HepG2 (cell line): ENCODE data around the gene ETHE1. TPM values are rescaled to one million over a fixed set of nuclear protein-coding genes. Genes with fewer than 3 reads are reported as not detected.

Source experiments
- DMTF1 ChIP-seq: sonication (generic); formaldehyde crosslinking; IDR thresholded peaks from 2 replicates; pipeline ENCODE4 v1.4.0; 2020; ENCODE audit warnings: mild to moderate bottlenecking, missing genetic modification reagents
- GTF2F1 ChIP-seq: fragments of 150-350 bp; IDR thresholded peaks from 2 replicates; pipeline ENCODE4 v1.6.1; 2014; ENCODE audit warnings: low read length
- HDAC2 ChIP-seq: sonication (generic); formaldehyde crosslinking; IDR thresholded peaks from 2 replicates; pipeline ENCODE4 v1.4.0; 2020; ENCODE audit warnings: missing genetic modification reagents
- ISX ChIP-seq: sonication (generic); formaldehyde crosslinking; conservative IDR thresholded peaks from 2 replicates; pipeline ENCODE4 v1.5.0; 2020; ENCODE audit warnings: missing genetic modification reagents
- KDM4B ChIP-seq: sonication (generic); formaldehyde crosslinking; IDR thresholded peaks from 2 replicates; pipeline ENCODE4 v1.4.0; 2020; ENCODE audit warnings: missing genetic modification reagents
- MATR3 ChIP-seq: sonication (generic); formaldehyde crosslinking; IDR thresholded peaks from 2 replicates; pipeline ENCODE4 v1.4.0; 2020; ENCODE audit warnings: missing genetic modification reagents
- MBD4 ChIP-seq: IDR thresholded peaks from 2 replicates; pipeline ENCODE4 v1.6.1; 2012; ENCODE audit warnings: low read length, inconsistent platforms, borderline replicate concordance
- MIXL1 ChIP-seq: IDR thresholded peaks from 2 replicates; pipeline ENCODE4 v1.6.1; 2016
- MXD1 ChIP-seq: sonication (generic); formaldehyde crosslinking; IDR thresholded peaks from 2 replicates; pipeline ENCODE4 v1.4.0; 2020; ENCODE audit warnings: mild to moderate bottlenecking, missing genetic modification reagents
- NCOA2 ChIP-seq: sonication (generic); formaldehyde crosslinking; IDR thresholded peaks from 2 replicates; pipeline ENCODE4 v1.8.0; 2022; ENCODE audit warnings: inconsistent platforms
- POLR2A ChIP-seq, 2 experiments: IDR thresholded peaks; 2 replicates each; pipeline ENCODE4 v1.6.1; 2011; ENCODE audit warnings: low read depth in 2 of 2, low read length in 2 of 2, mild to moderate bottlenecking in 1 of 2, moderate library complexity in 1 of 2; ENCODE audit not compliant: insufficient read depth in 1 of 2
- RNF2 ChIP-seq: fragments of 450-650 bp; conservative IDR thresholded peaks from 2 replicates; pipeline ENCODE4 v1.6.1; 2016; ENCODE audit warnings: low read depth
- SETDB1 ChIP-seq: sonication (generic); formaldehyde crosslinking; IDR thresholded peaks from 2 replicates; pipeline ENCODE4 v1.5.1; 2020; ENCODE audit warnings: missing genetic modification reagents, mild to moderate bottlenecking, borderline replicate concordance
- SMARCE1 ChIP-seq: fragments of 450-650 bp; IDR thresholded peaks from 2 replicates; pipeline ENCODE4 v1.6.1; 2017; ENCODE audit warnings: borderline replicate concordance
- TEAD3 ChIP-seq: optimal IDR thresholded peaks from 2 replicates; pipeline ENCODE3; 2016; ENCODE audit warnings: borderline replicate concordance
- TOE1 ChIP-seq: sonication (generic); formaldehyde crosslinking; IDR thresholded peaks from 2 replicates; pipeline ENCODE4 v1.4.0; 2020; ENCODE audit warnings: mild to moderate bottlenecking, missing genetic modification reagents
- WIZ ChIP-seq: sonication (generic); formaldehyde crosslinking; IDR thresholded peaks from 2 replicates; pipeline ENCODE4 v1.5.1; 2020; ENCODE audit warnings: mild to moderate bottlenecking, missing genetic modification reagents
- ZC3H4 ChIP-seq: sonication (generic); formaldehyde crosslinking; IDR thresholded peaks from 2 replicates; pipeline ENCODE4 v1.4.0; 2020; ENCODE audit warnings: missing genetic modification reagents, borderline replicate concordance
- ZMAT5 ChIP-seq: sonication (generic); formaldehyde crosslinking; IDR thresholded peaks from 2 replicates; pipeline ENCODE4 v1.5.0; 2020; ENCODE audit warnings: mild to moderate bottlenecking, low read depth, missing genetic modification reagents, borderline replicate concordance
- ZNF317 ChIP-seq: sonication (generic); formaldehyde crosslinking; IDR thresholded peaks from 2 replicates; pipeline ENCODE4 v1.5.0; 2020; ENCODE audit warnings: mild to moderate bottlenecking, missing genetic modification reagents
- ZNF33B ChIP-seq: sonication (generic); formaldehyde crosslinking; IDR thresholded peaks from 2 replicates; pipeline ENCODE4 v1.5.1; 2020; ENCODE audit warnings: mild to moderate bottlenecking, missing genetic modification reagents
- ZNF605 ChIP-seq: sonication (generic); formaldehyde crosslinking; IDR thresholded peaks from 2 replicates; pipeline ENCODE4 v1.8.0; 2022; ENCODE audit warnings: mild to moderate bottlenecking, missing genetic modification reagents
- ZNF678 ChIP-seq: sonication (generic); formaldehyde crosslinking; IDR thresholded peaks from 2 replicates; pipeline ENCODE4 v1.4.0; 2020; ENCODE audit warnings: mild to moderate bottlenecking, missing genetic modification reagents
- polyA plus RNA-seq, 8 experiments: library from polyadenylated mRNA; depleted of rRNA in 3 of 8; stranded (reverse) in 7 of 8; unstranded in 1 of 8; fragments of >200 nt; fragmentation: Illumina TruSeq in 4 of 8; extraction: Trizol in 4 of 8; gene quantifications; 2 replicates each; pipeline versions ENCODE4 v1.2.1 to v1.2.3, GENCODE V29; 2011 to 2016; ENCODE audit warnings: low read depth in 4 of 8, missing spikeins in 1 of 8, mixed read lengths in 1 of 8; ENCODE audit not compliant: insufficient read depth in 1 of 8
- total RNA-seq, 5 experiments: library from RNA; depleted of rRNA; stranded (reverse); fragments of >200 nt; fragmentation: Illumina TruSeq; extraction: Trizol; gene quantifications; 2 replicates each; pipeline ENCODE4 v1.2.3, GENCODE V29; 2016; ENCODE audit warnings: low read depth in 1 of 5
- TF ChIP-seq, protein P1 (sequence below): sonication (generic); formaldehyde crosslinking; IDR thresholded peaks from 2 replicates; pipeline ENCODE4 v1.8.0; 2023; ENCODE audit warnings: mild to moderate bottlenecking, missing genetic modification reagents
- TF ChIP-seq, protein P2 (sequence below): sonication (generic); formaldehyde crosslinking; IDR thresholded peaks from 2 replicates; pipeline ENCODE4 v1.9.0; 2021; ENCODE audit warnings: missing genetic modification reagents, borderline replicate concordance

Gene ETHE1
- total and polyA plus RNA-seq, 2 of the 13 experiments (the other 11 are each of a cell fraction or from before 2014, with no cell fraction given), result 32.5 to 58.4 TPM

DNA sequence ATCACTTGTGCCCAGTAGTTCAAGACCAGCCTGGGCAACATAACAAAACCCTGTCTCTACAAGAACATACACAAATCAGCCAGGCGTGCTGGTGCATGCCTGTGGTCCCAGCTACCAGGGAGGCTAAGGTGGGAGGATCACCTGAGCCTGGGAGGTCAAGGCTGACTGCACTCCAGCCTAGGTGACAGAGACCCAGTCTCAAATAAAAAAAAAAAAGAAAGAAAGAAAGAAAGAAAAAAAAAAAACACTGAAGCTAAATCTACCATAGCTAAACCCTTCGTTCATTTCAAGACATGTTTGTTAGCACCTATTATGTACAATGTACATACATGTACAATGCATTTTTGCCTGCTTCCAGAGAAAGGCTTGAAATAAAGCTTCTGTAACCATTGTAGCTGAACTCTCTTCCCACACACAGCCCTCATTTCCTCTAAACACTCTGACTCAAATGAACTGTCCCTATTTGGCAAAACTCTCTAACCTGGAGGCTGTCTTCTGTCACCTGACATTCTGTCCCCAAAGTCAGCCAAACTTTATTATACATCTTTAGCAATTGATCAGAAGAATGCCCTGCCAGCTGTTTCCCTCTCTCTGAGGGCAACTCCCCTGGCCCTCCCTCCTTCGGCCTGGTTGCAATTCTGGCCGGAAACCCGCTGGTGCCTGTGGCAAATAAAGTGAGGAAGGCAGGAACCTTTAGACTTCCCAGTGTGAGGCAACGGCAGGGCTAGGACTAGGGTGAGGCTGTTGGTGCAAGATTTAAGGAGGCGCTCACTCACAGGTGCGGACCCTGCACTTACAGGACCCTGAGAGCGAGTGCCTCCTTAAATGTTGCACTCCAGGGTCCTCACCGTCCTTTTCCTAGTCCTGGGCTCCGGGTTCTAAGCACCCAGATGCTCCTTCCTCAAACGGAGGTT, 1.8 kb downstream of the ETHE1 start (continued):
- no peak; the same call in 1 of the 2 replicates for TF ChIP-seq ZNF605 (CRISPR knock-in tag)
- peak; percentile 72; the same call in 1 of the 2 replicates for TF ChIP-seq HDAC2 (CRISPR knock-in tag)
- TF ChIP-seq SETDB1 (CRISPR knock-in tag), result no peak
- no peak for TF ChIP-seq SMARCE1
- TF ChIP-seq NCOA2 (CRISPR knock-in tag), result peak; percentile 53
- peak; percentile 70 for TF ChIP-seq TEAD3
- TF ChIP-seq DMTF1 (CRISPR knock-in tag), result no peak
- no peak for TF ChIP-seq WIZ (CRISPR knock-in tag)
- TF ChIP-seq ZMAT5 (CRISPR knock-in tag), result no peak
- no peak for TF ChIP-seq ZNF678 (CRISPR knock-in tag)
- TF ChIP-seq MBD4, result no peak
- no peak for TF ChIP-seq MXD1 (CRISPR knock-in tag)
- peak; percentile 22; the same call in 1 of the 2 replicates for TF ChIP-seq KDM4B (CRISPR knock-in tag)
- TF ChIP-seq ZNF317 (CRISPR knock-in tag), result no peak; the same call in 1 of the 2 replicates
- TF ChIP-seq GTF2F1, result no peak
- TF ChIP-seq, protein P1, sequence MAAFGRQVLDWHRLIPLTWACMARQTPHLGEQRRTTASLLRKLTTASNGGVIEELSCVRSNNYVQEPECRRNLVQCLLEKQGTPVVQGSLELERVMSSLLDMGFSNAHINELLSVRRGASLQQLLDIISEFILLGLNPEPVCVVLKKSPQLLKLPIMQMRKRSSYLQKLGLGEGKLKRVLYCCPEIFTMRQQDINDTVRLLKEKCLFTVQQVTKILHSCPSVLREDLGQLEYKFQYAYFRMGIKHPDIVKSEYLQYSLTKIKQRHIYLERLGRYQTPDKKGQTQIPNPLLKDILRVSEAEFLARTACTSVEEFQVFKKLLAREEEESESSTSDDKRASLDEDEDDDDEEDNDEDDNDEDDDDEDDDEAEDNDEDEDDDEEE (CRISPR knock-in tag), result no peak
- 0 out of 2 replicates have a peak, but pooled peaks have one; percentile 17 for TF ChIP-seq MIXL1
- no peak for TF ChIP-seq ZC3H4 (CRISPR knock-in tag)
- TF ChIP-seq, protein P2, sequence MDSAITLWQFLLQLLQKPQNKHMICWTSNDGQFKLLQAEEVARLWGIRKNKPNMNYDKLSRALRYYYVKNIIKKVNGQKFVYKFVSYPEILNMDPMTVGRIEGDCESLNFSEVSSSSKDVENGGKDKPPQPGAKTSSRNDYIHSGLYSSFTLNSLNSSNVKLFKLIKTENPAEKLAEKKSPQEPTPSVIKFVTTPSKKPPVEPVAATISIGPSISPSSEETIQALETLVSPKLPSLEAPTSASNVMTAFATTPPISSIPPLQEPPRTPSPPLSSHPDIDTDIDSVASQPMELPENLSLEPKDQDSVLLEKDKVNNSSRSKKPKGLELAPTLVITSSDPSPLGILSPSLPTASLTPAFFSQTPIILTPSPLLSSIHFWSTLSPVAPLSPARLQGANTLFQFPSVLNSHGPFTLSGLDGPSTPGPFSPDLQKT (CRISPR knock-in tag), result no peak
- TF ChIP-seq TOE1 (CRISPR knock-in tag), result no peak; the same call in 1 of the 2 replicates
- no peak for TF ChIP-seq RNF2
- no peak for TF ChIP-seq ISX (CRISPR knock-in tag)
- TF ChIP-seq ZNF33B (CRISPR knock-in tag), result no peak
- TF ChIP-seq MATR3, result no peak
- TF ChIP-seq POLR2A (IDR thresholded peaks at IDR 0.05; ENCODE audit: insufficient read depth in 1 of 2, low read depth in 2 of 2, low read length in 2 of 2), result peak in 1 of 2 experiments; percentile 44; a peak in 1 of 4 replicates
